Esophagus muscularis mucosa (tissue), 4 donors: ENCODE measurements around the gene MMP17. TPM values are rescaled to one million over a fixed set of nuclear protein-coding genes. Genes with fewer than 3 reads are reported as not detected.
A peak's percentile ranks its signal among the peaks of the same experiment; 100 is the strongest.

Source experiments
- DNase-seq: peaks from one replicate; pipeline ENCODE4 v3.0.0-alpha.2; 2017; ENCODE audit errors: extremely low spot score
- H3K27ac ChIP-seq, 4 donors: fragments of 200-600 bp; sonication (generic); replicated peaks in 1 of 4; 1 replicate in 3 of 4; 2 replicates in 1 of 4; pipeline ENCODE4 v1.5.1; 2016 to 2019; ENCODE audit warnings: mild to moderate bottlenecking in 1 of 4
- H3K27me3 ChIP-seq, 4 donors: fragments of 200-600 bp; sonication (generic); one replicate each; pipeline versions ENCODE4 v1.5.1 to v1.6.0; 2016 to 2019
- H3K36me3 ChIP-seq, 4 donors: fragments of 200-600 bp; sonication (generic); one replicate each; pipeline ENCODE4 v1.5.1; 2016 to 2019
- H3K4me1 ChIP-seq, 4 donors: fragments of 200-600 bp; sonication (generic); one replicate each; pipeline ENCODE4 v1.5.1; 2016 to 2019
- H3K4me3 ChIP-seq, 4 donors: fragments of 200-600 bp; sonication (generic); 1 replicate in 2 of 4; 2 replicates in 2 of 4; pipeline ENCODE4 v1.5.1; 2016 to 2019; ENCODE audit warnings: mild to moderate bottlenecking in 4 of 4, moderate library complexity in 1 of 4
- H3K9me3 ChIP-seq, 4 donors: fragments of 200-600 bp; sonication (generic); 1 replicate in 3 of 4; 2 replicates in 1 of 4; pipeline ENCODE4 v1.5.1; 2016 to 2019
- CTCF ChIP-seq, 3 experiments: fragments of 200-600 bp in 2 of 3; fragments of 450-650 bp in 1 of 3; sonication (generic) in 2 of 3; IDR thresholded peaks; one replicate each; pipeline ENCODE4 v1.5.1; 2017 to 2019; ENCODE audit warnings: antibody characterized with exemption in 3 of 3, mild to moderate bottlenecking in 2 of 3, moderate library complexity in 1 of 3
- EP300 ChIP-seq: sonication (generic); formaldehyde crosslinking; IDR thresholded peaks from one replicate; pipeline ENCODE4 v1.6.1; 2017; ENCODE audit warnings: antibody characterized with exemption
- POLR2A ChIP-seq: fragments of 450-650 bp; IDR thresholded peaks from one replicate; pipeline ENCODE4 v1.6.1; 2017; ENCODE audit warnings: antibody characterized with exemption, moderate library complexity, mild to moderate bottlenecking, low read depth
- POLR2AphosphoS5 ChIP-seq, 2 donors: sonication (generic); formaldehyde crosslinking; IDR thresholded peaks; one replicate each; pipeline ENCODE4 v1.6.1; 2017; ENCODE audit warnings: antibody characterized with exemption in 2 of 2
- WGBS: methylation state at CpG from one replicate; pipeline ENCODE4 v1.1.5; 2018; 5-methylcytosine and 5-hydroxymethylcytosine counted together
- intact Hi-C: fragments of 100-400 bp; cut with DNase I; formaldehyde crosslinking; loops from one replicate; pipeline ENCODE4 v1.15.1; 2023
- total RNA-seq, 4 donors: library from RNA; depleted of rRNA; stranded (reverse); fragments of >200 nt; gene quantifications; one replicate each; pipeline versions ENCODE4 v1.1.0 to v1.2.1, GENCODE V29; 2016

MMP17 gene
- total RNA-seq, 4 donors from 2014 or later, result 2.5 to 5.8 (median 5.1) TPM

- no peaks in the 10 kb centered on the region for H3K36me3 ChIP-seq
- peaks cover 0 to 7% (median 2%) of the 10 kb centered on the region in 4 donors for H3K4me1 ChIP-seq
- intact Hi-C loops, result no loop called here
- DNase-seq, result no peak
- no peak overlapping the region for H3K4me3 ChIP-seq
- peaks cover 0 to 58% (median 0%) of the 10 kb centered on the region in 4 donors for H3K27me3 ChIP-seq
- H3K27ac ChIP-seq, result no peak overlapping the region
- TF ChIP-seq EP300 (no peak), CTCF (IDR thresholded peaks at IDR 0.05) (no peak), POLR2A (no peak), POLR2AphosphoS5 (IDR thresholded peaks at IDR 0.05) (no peak)
- H3K9me3 ChIP-seq, result no peaks in the 10 kb centered on the region
- 87% methylated on average over 10 of the region's 10 CpGs for WGBS
Observed at GRCh38 chr12:131856366-131857097, 28.3 kb downstream of the MMP17 start.

- Histone ChIP-seq H3K27ac (no peak overlapping the region), H3K27me3 (peaks cover 0 to 44% (median 0%) of the 10 kb centered on the region in 4 donors), H3K4me1 (peaks cover 0 to 7% (median 0%) of the 10 kb centered on the region in 4 donors), H3K4me3 (no peak overlapping the region), H3K36me3 (no peaks in the 10 kb centered on the region), H3K9me3 (no peaks in the 10 kb centered on the region)
- TF ChIP-seq EP300 (no peak), POLR2A (no peak), POLR2AphosphoS5 (IDR thresholded peaks at IDR 0.05) (no peak), CTCF (IDR thresholded peaks at IDR 0.05) (no peak)
- DNase-seq, result no peak
- 82% methylated on average over 21 of the region's 21 CpGs for WGBS
- intact Hi-C loops, result no loop called here
Observed at GRCh38 chr12:131857908-131858850, 30.0 kb downstream of the MMP17 start.

- no peak for DNase-seq
- TF ChIP-seq EP300, result no peak
- peak in 1 of 2 donors; percentile 15 for TF ChIP-seq POLR2AphosphoS5 (IDR thresholded peaks at IDR 0.05)
- no peak for TF ChIP-seq CTCF (IDR thresholded peaks at IDR 0.05)
- no peak for TF ChIP-seq POLR2A
Observed at GRCh38 chr12:131860472-131861260, 32.5 kb downstream of the MMP17 start.

GRCh38 chr12:131861261-131862083 is 33.3 kb downstream of the MMP17 start:
- peaks cover 0 to 7% (median 0%) of the 10 kb centered on the region in 4 donors for H3K4me1 ChIP-seq
- no peaks in the 10 kb centered on the region for H3K9me3 ChIP-seq
- TF ChIP-seq CTCF (IDR thresholded peaks at IDR 0.05) (no peak), POLR2AphosphoS5 (IDR thresholded peaks at IDR 0.05) (no peak), EP300 (no peak), POLR2A (no peak)
- WGBS, result 80% methylated on average over 12 of the region's 12 CpGs
- no peak overlapping the region for H3K4me3 ChIP-seq
- intact Hi-C loops, result no loop called here
- no peak for DNase-seq
- H3K27ac ChIP-seq, result no peak overlapping the region
- H3K36me3 ChIP-seq, result no peaks in the 10 kb centered on the region
- H3K27me3 ChIP-seq, result peaks cover 0 to 19% (median 0%) of the 10 kb centered on the region in 4 donors

More at GRCh38 chr12:131860472-131861260, 32.5 kb downstream of the MMP17 start:
- Histone ChIP-seq H3K4me1 (peaks cover 0 to 7% (median 0%) of the 10 kb centered on the region in 4 donors), H3K27ac (no peak overlapping the region), H3K36me3 (no peaks in the 10 kb centered on the region), H3K27me3 (peaks cover 0 to 24% (median 0%) of the 10 kb centered on the region in 4 donors), H3K9me3 (no peaks in the 10 kb centered on the region), H3K4me3 (peak overlapping the region; percentile 13 to 42 (median 22))
- 35% methylated on average over 14 of the region's 22 CpGs for WGBS
- intact Hi-C loops, result no loop called here
